DOHH2 (cell line): Measurements from ENCODE around the gene RNF32.

Source experiments
- EZH2phosphoT487 ChIP-seq: fragments of 200-600 bp; sonication (generic); IDR thresholded peaks from 2 replicates; pipeline ENCODE4 v1.6.1; 2017; ENCODE audit warnings: borderline replicate concordance, mild to moderate bottlenecking, antibody characterized with exemption, low read length, moderate library complexity, mixed read lengths
- TF ChIP-seq, protein P1 (sequence below): fragments of 200-600 bp; sonication (generic); IDR thresholded peaks from one replicate; pipeline ENCODE4 v1.5.1; 2014; ENCODE audit warnings: antibody characterized with exemption, mild to moderate bottlenecking, low read depth, low read length; ENCODE audit not compliant: poor library complexity, severe bottlenecking

DNA sequence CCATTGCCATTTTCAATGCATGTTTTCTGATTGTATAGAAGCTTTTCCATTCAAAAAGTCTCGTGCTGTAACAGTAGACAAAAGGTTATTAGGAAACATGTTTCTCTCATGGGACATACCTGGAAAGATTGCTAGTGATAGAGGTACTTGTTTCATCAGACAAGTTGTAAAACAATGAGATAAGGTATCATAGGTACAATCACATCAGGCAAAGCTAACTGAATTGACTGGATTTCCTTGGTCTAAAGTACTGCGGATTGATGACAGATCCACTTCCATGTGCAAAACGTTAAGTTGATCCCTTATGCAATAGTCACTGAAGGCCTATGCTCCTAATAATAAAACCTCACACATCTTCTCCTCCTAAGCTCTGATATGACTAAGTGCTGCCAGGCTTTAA lies 6.5 kb upstream of the RNF32 start:
- TF ChIP-seq, protein P1, sequence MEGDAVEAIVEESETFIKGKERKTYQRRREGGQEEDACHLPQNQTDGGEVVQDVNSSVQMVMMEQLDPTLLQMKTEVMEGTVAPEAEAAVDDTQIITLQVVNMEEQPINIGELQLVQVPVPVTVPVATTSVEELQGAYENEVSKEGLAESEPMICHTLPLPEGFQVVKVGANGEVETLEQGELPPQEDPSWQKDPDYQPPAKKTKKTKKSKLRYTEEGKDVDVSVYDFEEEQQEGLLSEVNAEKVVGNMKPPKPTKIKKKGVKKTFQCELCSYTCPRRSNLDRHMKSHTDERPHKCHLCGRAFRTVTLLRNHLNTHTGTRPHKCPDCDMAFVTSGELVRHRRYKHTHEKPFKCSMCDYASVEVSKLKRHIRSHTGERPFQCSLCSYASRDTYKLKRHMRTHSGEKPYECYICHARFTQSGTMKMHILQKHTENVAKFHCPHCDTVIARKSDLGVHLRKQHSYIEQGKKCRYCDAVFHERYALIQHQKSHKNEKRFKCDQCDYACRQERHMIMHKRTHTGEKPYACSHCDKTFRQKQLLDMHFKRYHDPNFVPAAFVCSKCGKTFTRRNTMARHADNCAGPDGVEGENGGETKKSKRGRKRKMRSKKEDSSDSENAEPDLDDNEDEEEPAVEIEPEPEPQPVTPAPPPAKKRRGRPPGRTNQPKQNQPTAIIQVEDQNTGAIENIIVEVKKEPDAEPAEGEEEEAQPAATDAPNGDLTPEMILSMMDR = no peak
- no peak for TF ChIP-seq EZH2phosphoT487
